Measurements from ENCODE around the gene REPIN1. TPM values are rescaled to one million over a fixed set of nuclear protein-coding genes. Genes with fewer than 3 reads are reported as not detected.

The REPIN1 gene
- total RNA-seq, 1 donor from 2014 or later, result 224 TPM

- TF ChIP-seq, protein P1, sequence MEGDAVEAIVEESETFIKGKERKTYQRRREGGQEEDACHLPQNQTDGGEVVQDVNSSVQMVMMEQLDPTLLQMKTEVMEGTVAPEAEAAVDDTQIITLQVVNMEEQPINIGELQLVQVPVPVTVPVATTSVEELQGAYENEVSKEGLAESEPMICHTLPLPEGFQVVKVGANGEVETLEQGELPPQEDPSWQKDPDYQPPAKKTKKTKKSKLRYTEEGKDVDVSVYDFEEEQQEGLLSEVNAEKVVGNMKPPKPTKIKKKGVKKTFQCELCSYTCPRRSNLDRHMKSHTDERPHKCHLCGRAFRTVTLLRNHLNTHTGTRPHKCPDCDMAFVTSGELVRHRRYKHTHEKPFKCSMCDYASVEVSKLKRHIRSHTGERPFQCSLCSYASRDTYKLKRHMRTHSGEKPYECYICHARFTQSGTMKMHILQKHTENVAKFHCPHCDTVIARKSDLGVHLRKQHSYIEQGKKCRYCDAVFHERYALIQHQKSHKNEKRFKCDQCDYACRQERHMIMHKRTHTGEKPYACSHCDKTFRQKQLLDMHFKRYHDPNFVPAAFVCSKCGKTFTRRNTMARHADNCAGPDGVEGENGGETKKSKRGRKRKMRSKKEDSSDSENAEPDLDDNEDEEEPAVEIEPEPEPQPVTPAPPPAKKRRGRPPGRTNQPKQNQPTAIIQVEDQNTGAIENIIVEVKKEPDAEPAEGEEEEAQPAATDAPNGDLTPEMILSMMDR (conservative IDR thresholded peaks at IDR 0.05), result no peak
- H3K4me1 Mint-ChIP-seq, result peaks cover 30% of the 10 kb centered on the region
- no peak for DNase-seq (ENCODE audit: low read depth, low spot score)
- no peak overlapping the region for H3K27ac Mint-ChIP-seq (ENCODE audit: unreplicated experiment)
- H3K27me3 Mint-ChIP-seq (ENCODE audit: low read depth), result no peaks in the 10 kb centered on the region
- no peak overlapping the region for H3K4me3 Mint-ChIP-seq
- H3K36me3 Mint-ChIP-seq (ENCODE audit: low read depth), result peaks cover 2% of the 10 kb centered on the region
- H3K9me3 Mint-ChIP-seq, result no peaks in the 10 kb centered on the region
These were observed 49.2 kb downstream of the REPIN1 start for GRCh38 chr7:150417863-150418262.

- TF ChIP-seq, protein P1 (conservative IDR thresholded peaks at IDR 0.05), result no peak
- peaks cover 16% of the 10 kb centered on the region for H3K4me1 Mint-ChIP-seq
- H3K4me3 Mint-ChIP-seq, result no peak overlapping the region
- H3K27me3 Mint-ChIP-seq (ENCODE audit: low read depth), result no peaks in the 10 kb centered on the region
- H3K27ac Mint-ChIP-seq (ENCODE audit: unreplicated experiment), result no peak overlapping the region
- H3K9me3 Mint-ChIP-seq, result peaks cover 2% of the 10 kb centered on the region
- H3K36me3 Mint-ChIP-seq (ENCODE audit: low read depth), result no peaks in the 10 kb centered on the region
- no peak for DNase-seq (ENCODE audit: low read depth, low spot score)
These were observed 51.6 kb downstream of the REPIN1 start for GRCh38 chr7:150420242-150420641.

DNA sequence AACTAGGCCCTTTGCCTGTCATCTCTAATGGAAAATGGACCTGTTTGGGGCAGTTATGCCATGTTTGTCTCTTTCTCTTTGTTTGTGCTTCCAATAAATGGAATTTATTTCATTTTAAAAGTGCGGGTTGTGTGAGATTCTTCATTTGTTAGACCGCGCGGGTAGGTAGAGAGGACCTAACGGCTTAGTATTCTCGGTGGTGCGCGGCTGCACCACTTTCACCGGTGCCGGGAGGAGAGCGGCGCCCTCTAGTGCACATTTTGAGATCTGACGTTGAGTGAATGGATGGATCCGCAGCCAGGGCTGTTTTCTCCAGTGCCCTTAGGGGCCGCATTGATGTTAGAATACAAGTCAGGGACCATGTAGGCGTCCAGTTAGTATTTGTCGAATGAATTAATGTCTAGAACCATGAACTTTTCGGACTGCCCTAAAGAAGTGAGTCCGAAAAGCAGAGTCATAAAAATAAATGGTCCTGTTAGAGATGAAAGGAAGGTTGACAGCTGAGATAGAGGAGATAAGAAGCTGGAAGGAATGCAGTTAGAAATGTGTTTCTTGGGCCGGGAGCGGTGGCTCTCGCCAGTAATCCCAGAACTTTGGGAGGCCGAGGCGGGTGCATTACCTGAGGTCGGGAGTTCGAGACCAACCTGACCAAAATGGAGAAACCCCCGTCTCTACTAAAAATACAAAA lies 52.5 kb downstream of the REPIN1 start:
- H3K27ac Mint-ChIP-seq (ENCODE audit: unreplicated experiment), result no peak overlapping the region
- H3K36me3 Mint-ChIP-seq (ENCODE audit: low read depth), result no peaks in the 10 kb centered on the region
- H3K27me3 Mint-ChIP-seq (ENCODE audit: low read depth), result no peaks in the 10 kb centered on the region
- peaks cover 3% of the 10 kb centered on the region for H3K9me3 Mint-ChIP-seq
- peaks cover 7% of the 10 kb centered on the region for H3K4me1 Mint-ChIP-seq
- TF ChIP-seq, protein P1 (conservative IDR thresholded peaks at IDR 0.05), result peak; percentile 96
- peak; percentile 87 for DNase-seq (ENCODE audit: low read depth, low spot score)
- H3K4me3 Mint-ChIP-seq, result no peak overlapping the region

DNA sequence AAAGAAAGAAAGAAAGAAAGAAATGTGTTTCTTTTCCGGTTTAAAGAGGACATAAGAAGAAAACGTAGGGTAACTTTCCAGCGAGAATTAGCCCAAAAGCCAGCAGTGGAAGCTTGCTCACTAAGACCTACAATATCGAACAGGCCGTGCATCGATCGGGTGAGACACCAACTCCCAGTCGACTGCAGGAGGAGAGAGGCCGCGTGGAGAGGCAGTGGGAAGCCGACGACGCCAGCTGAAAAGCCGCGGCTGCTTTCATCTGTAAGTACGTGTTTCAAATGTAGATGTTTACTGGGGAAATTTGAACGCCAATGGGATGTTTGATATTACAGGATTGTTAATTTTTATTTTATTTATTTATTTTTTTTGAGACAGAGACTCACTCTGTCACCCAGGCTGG lies 53.2 kb downstream of the REPIN1 start:
- peaks cover 3% of the 10 kb centered on the region for H3K9me3 Mint-ChIP-seq
- H3K4me1 Mint-ChIP-seq, result peaks cover 6% of the 10 kb centered on the region
- no peaks in the 10 kb centered on the region for H3K36me3 Mint-ChIP-seq (ENCODE audit: low read depth)
- no peaks in the 10 kb centered on the region for H3K27me3 Mint-ChIP-seq (ENCODE audit: low read depth)
- no peak overlapping the region for H3K4me3 Mint-ChIP-seq
- TF ChIP-seq, protein P1 (conservative IDR thresholded peaks at IDR 0.05), result no peak
- no peak for DNase-seq (ENCODE audit: low read depth, low spot score)
- no peak overlapping the region for H3K27ac Mint-ChIP-seq (ENCODE audit: unreplicated experiment)

Other genes starting within 250 kb of the REPIN1 start
- 23.2 and 26.3 TPM in 2 replicates for gene LRRC61, start 45.5 kb upstream of the REPIN1 start, total RNA-seq
- gene ACTR3C, start 45.3 kb upstream of the REPIN1 start, total RNA-seq, result 0.49 and 0.61 TPM in 2 replicates
- gene RARRES2, start 27.2 kb upstream of the REPIN1 start, total RNA-seq, result 24.4 and 26.3 TPM in 2 replicates
- 13.3 and 16.5 TPM in 2 replicates for gene ZNF775, start 10.5 kb downstream of the REPIN1 start, total RNA-seq
- not detected in 2 replicates for gene GIMAP8, start 81.8 kb downstream of the REPIN1 start, total RNA-seq
- gene GIMAP7, start 146.1 kb downstream of the REPIN1 start, total RNA-seq, result not detected in 2 replicates
- not detected in 2 replicates for gene GIMAP4, start 198.6 kb downstream of the REPIN1 start, total RNA-seq

Measured in neural crest cell (in vitro differentiated cells).